NCI-H345 treated with DMSO at 0.1 percent for 48 hours (cell line): ENCODE results near the gene BIRC7.

ENCODE experiments used
- DNase-seq: peaks from one replicate; lab custom pipeline; 2025; ENCODE audit not compliant: unreplicated experiment; lab: John Stamatoyannopoulos, UW

Gene BIRC7

GRCh38 chr20:63235399-63235983, at the start of gene BIRC7:
BIRC7 (plus strand) TSS chr20:63235905; CDS start chr20:63236097, 192 bp downstream.
- no peak for DNase-seq

- DNase-seq: no peak
Observed at GRCh38 chr20:63186084-63186483, 49.6 kb upstream of the BIRC7 start.

GRCh38 chr20:63186528-63187316, 49.0 kb upstream of the BIRC7 start:
- DNase-seq: no peak

GRCh38 chr20:63187338-63188158, 48.2 kb upstream of the BIRC7 start:
- DNase-seq: no peak

- DNase-seq: no peak
Observed at GRCh38 chr20:63188159-63188442, 47.6 kb upstream of the BIRC7 start.

GRCh38 chr20:63188641-63189321, 46.9 kb upstream of the BIRC7 start:
- DNase-seq: no peak

GRCh38 chr20:63189322-63189642, 46.4 kb upstream of the BIRC7 start:
- DNase-seq: no peak

GRCh38 chr20:63189846-63190559, 45.7 kb upstream of the BIRC7 start:
- DNase-seq: no peak

- no peak for DNase-seq
Observed at GRCh38 chr20:63190828-63191227, 44.9 kb upstream of the BIRC7 start.

GRCh38 chr20:63191400-63191799, 44.3 kb upstream of the BIRC7 start:
- DNase-seq: peak; percentile 79

- DNase-seq: no peak
Observed at GRCh38 chr20:63192721-63193120, 43.0 kb upstream of the BIRC7 start.

GRCh38 chr20:63194007-63194796, 41.5 kb upstream of the BIRC7 start:
- no peak for DNase-seq

GRCh38 chr20:63194797-63195173, 40.9 kb upstream of the BIRC7 start:
- no peak for DNase-seq

GRCh38 chr20:63196768-63197470, 38.8 kb upstream of the BIRC7 start:
- no peak for DNase-seq

GRCh38 chr20:63198606-63199005, 37.1 kb upstream of the BIRC7 start:
- no peak for DNase-seq

GRCh38 chr20:63202021-63202420, 33.7 kb upstream of the BIRC7 start:
- DNase-seq: no peak

- DNase-seq: no peak
Observed at GRCh38 chr20:63202811-63203526, 32.7 kb upstream of the BIRC7 start.

GRCh38 chr20:63204362-63204761, 31.3 kb upstream of the BIRC7 start:
- no peak for DNase-seq

- no peak for DNase-seq
Observed at GRCh38 chr20:63205896-63206295, 29.8 kb upstream of the BIRC7 start.
